SK-N-SH (cell line): ENCODE data around the gene MITD1. TPM values are rescaled to one million over a fixed set of nuclear protein-coding genes. Genes with fewer than 3 reads are reported as not detected.
"Not testable (repeated sequence)": the region's sequence is repeated elsewhere in the genome, so short reads cannot be mapped to it uniquely, and the experiment has no call there.

Experiments
- CTCF ChIA-PET: fragments of 300-600, 350-600 bp; formaldehyde crosslinking; extraction: SDS; loops from one replicate; lab custom pipeline; 2021; lab: Yijun Ruan, JAX
- POLR2A ChIA-PET: fragments of 350-600 bp; sonication (Branson Sonifier 250); formaldehyde crosslinking; extraction: SDS; loops from one replicate; lab custom pipeline; 2020; ENCODE audit warnings: antibody characterized with exemption, inconsistent platforms; lab: Yijun Ruan, JAX
- DNase-seq: peaks from one replicate; pipeline ENCODE4 v3.0.0; 2012
- H2AFZ ChIP-seq: fragments of 200-600 bp; sonication (generic); 2 replicates; pipeline ENCODE4 v1.8.1; 2016; ENCODE audit warnings: antibody characterized with exemption, mild to moderate bottlenecking, low read depth
- H3F3A ChIP-seq: fragments of 200-600 bp; sonication (generic); replicated peaks from 2 replicates; pipeline ENCODE3; 2016; ENCODE audit warnings: antibody characterized with exemption, mild to moderate bottlenecking; ENCODE audit not compliant: insufficient read depth
- H3K27ac ChIP-seq, 2 experiments: fragments of 200-500 bp in 1 of 2; fragments of 200-600 bp in 1 of 2; sonication (Bioruptor generic) in 1 of 2; sonication (generic), shearing (Covaris generic) in 1 of 2; 2 replicates each; pipeline versions ENCODE4 v1.5.1 to v1.6.1; 2014 to 2016; ENCODE audit warnings: low read depth in 2 of 2, inconsistent platforms in 1 of 2, low read length in 1 of 2, mild to moderate bottlenecking in 1 of 2, mixed read lengths in 1 of 2
- H3K27me3 ChIP-seq: fragments of 200-600 bp; sonication (generic), shearing (Covaris generic); 2 replicates; pipeline ENCODE4 v1.6.1; 2016; ENCODE audit warnings: mixed run types; ENCODE audit not compliant: insufficient read depth
- H3K36me3 ChIP-seq, 2 experiments: fragments of 200-500 bp in 1 of 2; fragments of 200-600 bp in 1 of 2; sonication (Bioruptor generic) in 1 of 2; sonication (generic) in 1 of 2; replicated peaks in 1 of 2; 2 replicates each; pipeline versions ENCODE3 to v1.5.1; 2014 to 2016; ENCODE audit warnings: low read length in 1 of 2, mild to moderate bottlenecking in 1 of 2; ENCODE audit not compliant: insufficient read depth in 2 of 2, control insufficient read depth in 1 of 2
- H3K4me1 ChIP-seq, 2 experiments: fragments of 200-500 bp in 1 of 2; fragments of 200-600 bp in 1 of 2; sonication (Bioruptor generic) in 1 of 2; sonication (generic), shearing (Covaris generic) in 1 of 2; 2 replicates each; pipeline versions ENCODE4 v1.5.1 to v1.6.1; 2014 to 2016; ENCODE audit warnings: low read depth in 1 of 2, low read length in 1 of 2, mixed run types in 1 of 2; ENCODE audit not compliant: insufficient read depth in 2 of 2, control insufficient read depth in 1 of 2
- H3K4me2 ChIP-seq: fragments of 200-600 bp; sonication (generic), shearing (Covaris generic); 2 replicates; pipeline ENCODE4 v1.6.1; 2017; ENCODE audit warnings: mixed run types
- H3K4me3 ChIP-seq, 2 experiments: fragments of 200-500 bp in 1 of 2; fragments of 200-600 bp in 1 of 2; sonication (Bioruptor generic) in 1 of 2; sonication (generic), shearing (Covaris generic) in 1 of 2; 2 replicates each; pipeline versions ENCODE4 v1.5.1 to v1.8.1; 2014 to 2016; ENCODE audit warnings: low read depth in 2 of 2, inconsistent platforms in 1 of 2, low read length in 1 of 2, mild to moderate bottlenecking in 1 of 2, mixed read lengths in 1 of 2, moderate library complexity in 1 of 2
- H3K79me2 ChIP-seq: fragments of 200-600 bp; sonication (generic); 2 replicates; pipeline ENCODE4 v1.8.1; 2017; ENCODE audit warnings: mild to moderate bottlenecking; ENCODE audit not compliant: insufficient read depth
- H3K9ac ChIP-seq: fragments of 200-600 bp; sonication (generic); 2 replicates; pipeline ENCODE4 v1.6.1; 2017; ENCODE audit warnings: mixed run types
- H3K9me2 ChIP-seq: fragments of 200-600 bp; sonication (generic); 2 replicates; pipeline ENCODE4 v1.6.1; 2017; ENCODE audit warnings: mixed run types
- H3K9me3 ChIP-seq: fragments of 200-600 bp; sonication (generic); 2 replicates; pipeline ENCODE4 v1.6.1; 2017; ENCODE audit warnings: mixed run types, mild to moderate bottlenecking, moderate library complexity
- H4K20me1 ChIP-seq: fragments of 200-600 bp; sonication (generic); 2 replicates; pipeline ENCODE4 v1.6.1; 2017; ENCODE audit warnings: mild to moderate bottlenecking, mixed run types; ENCODE audit not compliant: insufficient read depth
- CHD2 ChIP-seq: fragments of 150-350 bp; IDR thresholded peaks from 2 replicates; pipeline ENCODE4 v1.6.1; 2018; ENCODE audit warnings: low read length; ENCODE audit not compliant: partially characterized antibody
- ELF1 ChIP-seq: IDR thresholded peaks from 2 replicates; pipeline ENCODE4 v1.4.0; 2012
- EZH2phosphoT487 ChIP-seq: fragments of 200-600 bp; sonication (generic); IDR thresholded peaks from 2 replicates; pipeline ENCODE4 v1.6.1; 2017; ENCODE audit warnings: low read depth, mixed run types, mild to moderate bottlenecking, antibody characterized with exemption, moderate library complexity, borderline replicate concordance
- FOXJ3 ChIP-seq: sonication (generic); formaldehyde crosslinking; IDR thresholded peaks from 2 replicates; pipeline ENCODE4 v1.5.1; 2020; ENCODE audit warnings: mild to moderate bottlenecking, missing genetic modification reagents
- FOXM1 ChIP-seq: IDR thresholded peaks from 2 replicates; pipeline ENCODE4 v1.4.0; 2012; ENCODE audit warnings: low read depth, mild to moderate bottlenecking
- GABPA ChIP-seq: IDR thresholded peaks from 2 replicates; pipeline ENCODE4 v1.4.0; 2012; ENCODE audit warnings: low read depth, mild to moderate bottlenecking
- JUND ChIP-seq: IDR thresholded peaks from 2 replicates; pipeline ENCODE4 v1.4.0; 2012
- MXI1 ChIP-seq: IDR thresholded peaks from 2 replicates; pipeline ENCODE4 v1.6.1; 2012; ENCODE audit warnings: mild to moderate bottlenecking, low read depth, low read length, improper control_type of control experiment
- RAD21 ChIP-seq: IDR thresholded peaks from 2 replicates; pipeline ENCODE4 v1.6.1; 2012; ENCODE audit warnings: mild to moderate bottlenecking, low read length
- RFX5 ChIP-seq: IDR thresholded peaks from 2 replicates; pipeline ENCODE4 v1.6.1; 2012; ENCODE audit warnings: mild to moderate bottlenecking, improper control_type of control experiment, low read length
- RXRA ChIP-seq: IDR thresholded peaks from 2 replicates; pipeline ENCODE4 v1.4.0; 2012; ENCODE audit warnings: low read depth, mild to moderate bottlenecking, borderline replicate concordance
- SMC3 ChIP-seq: IDR thresholded peaks from 2 replicates; pipeline ENCODE4 v1.6.1; 2012; ENCODE audit warnings: low read depth, low read length, improper control_type of control experiment
- TAF1 ChIP-seq: IDR thresholded peaks from 2 replicates; pipeline ENCODE4 v1.6.1; 2012; ENCODE audit warnings: low read depth, mild to moderate bottlenecking, low read length, moderate library complexity, borderline replicate concordance
- TCF12 ChIP-seq: IDR thresholded peaks from 2 replicates; pipeline ENCODE4 v1.4.0; 2012
- TEAD4 ChIP-seq: IDR thresholded peaks from 2 replicates; pipeline ENCODE4 v1.4.0; 2012; ENCODE audit warnings: mild to moderate bottlenecking, borderline replicate concordance; ENCODE audit not compliant: insufficient read depth
- WGBS: methylation state at CpG from one replicate; pipeline ENCODE4 v1.1.6; 2017; ENCODE audit warnings: low lambda C conversion rate; 5-methylcytosine and 5-hydroxymethylcytosine counted together
- polyA plus RNA-seq, 3 experiments: library from polyadenylated mRNA; depleted of rRNA; stranded (reverse); fragments of >200 nt; gene quantifications; 2 replicates each; pipeline ENCODE4 v1.2.3, GENCODE V29; 2012
- TF ChIP-seq, protein P1 (sequence below): IDR thresholded peaks from 2 replicates; pipeline ENCODE4 v1.6.1; 2012; ENCODE audit warnings: mild to moderate bottlenecking, low read depth, low read length, moderate library complexity
- TF ChIP-seq, protein P2 (sequence below): IDR thresholded peaks from 2 replicates; pipeline ENCODE4 v1.4.0; 2012; ENCODE audit warnings: low read depth
- TF ChIP-seq, protein P3 (sequence below): fragments of 200-600 bp; sonication (generic); IDR thresholded peaks from 2 replicates; pipeline ENCODE4 v1.6.1; 2017; ENCODE audit warnings: antibody characterized with exemption, mild to moderate bottlenecking, moderate library complexity
- TF ChIP-seq, protein P4 (sequence below): IDR thresholded peaks from 2 replicates; pipeline ENCODE4 v1.4.0; 2012; ENCODE audit warnings: low read depth, borderline replicate concordance

MITD1 gene
- polyA plus RNA-seq, 1 of the 3 experiments (the other 2 are of a cell fraction) = 11.8 TPM

DNA sequence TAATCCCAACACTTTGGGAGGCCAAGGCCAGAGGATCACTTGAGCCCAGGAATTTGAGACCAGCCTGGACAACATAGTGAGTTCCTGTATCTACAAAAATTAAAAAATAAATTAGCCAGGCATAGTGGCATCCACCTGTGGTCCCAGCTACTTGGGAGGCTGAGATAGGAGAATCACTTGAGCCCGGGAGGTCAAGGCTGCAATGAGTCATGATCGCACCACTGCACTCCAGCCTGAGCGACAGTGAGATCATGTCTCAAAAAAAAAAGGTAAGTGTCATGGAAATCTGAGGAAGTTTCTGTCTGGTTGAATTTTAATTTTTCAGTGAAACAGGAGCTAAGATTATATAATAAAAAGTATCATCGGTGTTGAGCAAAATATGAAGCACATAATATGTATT, 41.9 kb downstream of the MITD1 start (continued):
- no peak for TF ChIP-seq RXRA
- TF ChIP-seq TAF1 = no peak

DNA sequence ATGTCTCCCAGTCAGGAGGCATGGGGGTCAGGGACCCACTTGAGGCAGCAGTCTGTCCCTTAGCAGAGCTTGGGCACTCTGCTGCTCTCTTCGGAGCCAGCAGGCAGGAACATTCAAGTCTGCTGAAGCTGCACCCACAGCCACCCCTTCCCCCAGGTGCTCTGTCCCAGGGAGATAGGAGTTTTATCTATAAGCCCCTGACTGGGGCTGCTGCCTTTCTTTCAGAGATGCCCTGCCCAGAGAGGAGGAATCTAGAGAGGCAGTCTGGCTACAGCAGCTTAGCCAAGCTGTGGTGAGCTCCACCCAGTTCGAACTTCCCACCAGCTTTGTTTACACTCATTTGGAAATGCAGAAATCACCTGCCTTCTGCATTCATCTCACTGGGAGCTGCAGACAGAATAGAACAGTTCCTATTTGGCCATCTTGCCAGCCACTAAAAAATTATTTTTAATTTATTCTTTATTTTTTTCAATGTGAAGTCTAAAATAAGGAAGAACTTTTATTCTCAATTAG, 45.8 kb downstream of the MITD1 start:
- CTCF ChIA-PET, H3K27ac ChIP-seq, H3K27me3 ChIP-seq, DNase-seq, H3K9me3 ChIP-seq, H3K9me2 ChIP-seq, H3K4me3 ChIP-seq, H4K20me1 ChIP-seq, H3K4me1 ChIP-seq, H3K9ac ChIP-seq, H2AFZ ChIP-seq, POLR2A ChIA-PET, H3F3A ChIP-seq, H3K4me2 ChIP-seq, H3K79me2 ChIP-seq, H3K36me3 ChIP-seq: not testable (repeated sequence)
- WGBS = 90% methylated on average over 2 of the region's 2 CpGs

DNA sequence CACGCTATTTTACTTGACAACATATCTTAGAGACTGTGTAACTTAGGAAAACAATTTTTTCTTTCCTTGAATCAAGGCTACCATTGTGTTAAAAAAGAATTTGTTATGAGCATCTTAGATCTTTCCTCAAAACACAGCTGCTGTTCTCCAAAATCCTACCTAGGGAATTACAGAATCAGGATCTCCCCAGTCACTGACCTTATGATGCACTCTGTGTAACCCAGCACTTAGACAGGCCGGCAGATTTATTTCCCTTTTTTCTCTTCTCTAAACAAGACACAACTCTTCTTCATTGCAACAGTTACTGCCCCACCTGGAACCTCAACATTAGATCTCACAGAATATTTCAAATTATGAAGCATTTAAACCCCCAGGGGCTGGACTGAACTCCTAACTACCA, 52.9 kb downstream of the MITD1 start:
- ChIA-PET CTCF (interaction anchor here (1.0 to 1.3 kb wide), 2 partner anchors 8 to 13 kb away, joined by 3 read pairs; partner anchors contain the start of gene C2orf15), POLR2A (no interaction called here)
- no peak overlapping the region for H3K4me3 ChIP-seq
- H3K4me2 ChIP-seq = no peak overlapping the region
- H4K20me1 ChIP-seq = no peaks in the 10 kb centered on the region
- no peaks in the 10 kb centered on the region for H3K9me2 ChIP-seq
- H3F3A ChIP-seq = no peaks in the 10 kb centered on the region
- no peak for DNase-seq
- peaks cover 0 to 6% of the 10 kb centered on the region in 2 experiments for H3K36me3 ChIP-seq
- TF ChIP-seq EZH2phosphoT487 = no peak
- TF ChIP-seq MXI1 = no peak
- TF ChIP-seq JUND = no peak
- TF ChIP-seq, protein P1, sequence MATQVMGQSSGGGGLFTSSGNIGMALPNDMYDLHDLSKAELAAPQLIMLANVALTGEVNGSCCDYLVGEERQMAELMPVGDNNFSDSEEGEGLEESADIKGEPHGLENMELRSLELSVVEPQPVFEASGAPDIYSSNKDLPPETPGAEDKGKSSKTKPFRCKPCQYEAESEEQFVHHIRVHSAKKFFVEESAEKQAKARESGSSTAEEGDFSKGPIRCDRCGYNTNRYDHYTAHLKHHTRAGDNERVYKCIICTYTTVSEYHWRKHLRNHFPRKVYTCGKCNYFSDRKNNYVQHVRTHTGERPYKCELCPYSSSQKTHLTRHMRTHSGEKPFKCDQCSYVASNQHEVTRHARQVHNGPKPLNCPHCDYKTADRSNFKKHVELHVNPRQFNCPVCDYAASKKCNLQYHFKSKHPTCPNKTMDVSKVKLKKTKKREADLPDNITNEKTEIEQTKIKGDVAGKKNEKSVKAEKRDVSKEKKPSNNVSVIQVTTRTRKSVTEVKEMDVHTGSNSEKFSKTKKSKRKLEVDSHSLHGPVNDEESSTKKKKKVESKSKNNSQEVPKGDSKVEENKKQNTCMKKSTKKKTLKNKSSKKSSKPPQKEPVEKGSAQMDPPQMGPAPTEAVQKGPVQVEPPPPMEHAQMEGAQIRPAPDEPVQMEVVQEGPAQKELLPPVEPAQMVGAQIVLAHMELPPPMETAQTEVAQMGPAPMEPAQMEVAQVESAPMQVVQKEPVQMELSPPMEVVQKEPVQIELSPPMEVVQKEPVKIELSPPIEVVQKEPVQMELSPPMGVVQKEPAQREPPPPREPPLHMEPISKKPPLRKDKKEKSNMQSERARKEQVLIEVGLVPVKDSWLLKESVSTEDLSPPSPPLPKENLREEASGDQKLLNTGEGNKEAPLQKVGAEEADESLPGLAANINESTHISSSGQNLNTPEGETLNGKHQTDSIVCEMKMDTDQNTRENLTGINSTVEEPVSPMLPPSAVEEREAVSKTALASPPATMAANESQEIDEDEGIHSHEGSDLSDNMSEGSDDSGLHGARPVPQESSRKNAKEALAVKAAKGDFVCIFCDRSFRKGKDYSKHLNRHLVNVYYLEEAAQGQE = no peak
- no peak for TF ChIP-seq TEAD4
- TF ChIP-seq, protein P2, sequence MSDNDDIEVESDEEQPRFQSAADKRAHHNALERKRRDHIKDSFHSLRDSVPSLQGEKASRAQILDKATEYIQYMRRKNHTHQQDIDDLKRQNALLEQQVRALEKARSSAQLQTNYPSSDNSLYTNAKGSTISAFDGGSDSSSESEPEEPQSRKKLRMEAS = no peak
- TF ChIP-seq ELF1 = no peak
- no peak for TF ChIP-seq TCF12
- TF ChIP-seq, protein P3, sequence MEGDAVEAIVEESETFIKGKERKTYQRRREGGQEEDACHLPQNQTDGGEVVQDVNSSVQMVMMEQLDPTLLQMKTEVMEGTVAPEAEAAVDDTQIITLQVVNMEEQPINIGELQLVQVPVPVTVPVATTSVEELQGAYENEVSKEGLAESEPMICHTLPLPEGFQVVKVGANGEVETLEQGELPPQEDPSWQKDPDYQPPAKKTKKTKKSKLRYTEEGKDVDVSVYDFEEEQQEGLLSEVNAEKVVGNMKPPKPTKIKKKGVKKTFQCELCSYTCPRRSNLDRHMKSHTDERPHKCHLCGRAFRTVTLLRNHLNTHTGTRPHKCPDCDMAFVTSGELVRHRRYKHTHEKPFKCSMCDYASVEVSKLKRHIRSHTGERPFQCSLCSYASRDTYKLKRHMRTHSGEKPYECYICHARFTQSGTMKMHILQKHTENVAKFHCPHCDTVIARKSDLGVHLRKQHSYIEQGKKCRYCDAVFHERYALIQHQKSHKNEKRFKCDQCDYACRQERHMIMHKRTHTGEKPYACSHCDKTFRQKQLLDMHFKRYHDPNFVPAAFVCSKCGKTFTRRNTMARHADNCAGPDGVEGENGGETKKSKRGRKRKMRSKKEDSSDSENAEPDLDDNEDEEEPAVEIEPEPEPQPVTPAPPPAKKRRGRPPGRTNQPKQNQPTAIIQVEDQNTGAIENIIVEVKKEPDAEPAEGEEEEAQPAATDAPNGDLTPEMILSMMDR = no peak
- no peak for TF ChIP-seq RFX5
- no peak for TF ChIP-seq RAD21
- TF ChIP-seq FOXJ3 (CRISPR knock-in tag) = no peak
- TF ChIP-seq, protein P4, sequence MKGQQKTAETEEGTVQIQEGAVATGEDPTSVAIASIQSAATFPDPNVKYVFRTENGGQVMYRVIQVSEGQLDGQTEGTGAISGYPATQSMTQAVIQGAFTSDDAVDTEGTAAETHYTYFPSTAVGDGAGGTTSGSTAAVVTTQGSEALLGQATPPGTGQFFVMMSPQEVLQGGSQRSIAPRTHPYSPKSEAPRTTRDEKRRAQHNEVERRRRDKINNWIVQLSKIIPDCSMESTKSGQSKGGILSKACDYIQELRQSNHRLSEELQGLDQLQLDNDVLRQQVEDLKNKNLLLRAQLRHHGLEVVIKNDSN = no peak
- TF ChIP-seq CHD2 = no peak
- TF ChIP-seq SMC3 = no peak
- no peak for TF ChIP-seq FOXM1
- TF ChIP-seq GABPA = no peak
- no peak overlapping the region for H3K9ac ChIP-seq
- WGBS = 88% methylated on average over 2 of the region's 2 CpGs
- no peaks in the 10 kb centered on the region for H3K4me1 ChIP-seq
- 0 out of 2 replicates have a peak, but pooled peaks cover 3% of the 10 kb centered on the region for H3K9me3 ChIP-seq
- no peaks in the 10 kb centered on the region; the same call in 1 of the 2 replicates for H3K27me3 ChIP-seq
- H3K27ac ChIP-seq = no peak overlapping the region
- no peak overlapping the region for H2AFZ ChIP-seq
- H3K79me2 ChIP-seq = no peaks in the 10 kb centered on the region
